Ramos (cell line): ENCODE data around the gene KLF12.

Experiments used
- in situ Hi-C: fragments of 300-500 bp; cut with MboI; formaldehyde crosslinking; loops from one replicate; pipeline ENCODE4 v1.14.3; 2022; ENCODE audit warnings: low sequenced_read_pairs; ENCODE audit not compliant: unreplicated experiment

Gene KLF12

GRCh38 chr13:74105871-74106270 lies 28.3 kb downstream of the KLF12 start:
- in situ Hi-C loops = no loop called here

- in situ Hi-C loops = no loop called here
These were observed 29.4 kb downstream of the KLF12 start for GRCh38 chr13:74104661-74105275.

- in situ Hi-C loops = no loop called here
These were observed 30.1 kb downstream of the KLF12 start for GRCh38 chr13:74103970-74104555.

- in situ Hi-C loops = no loop called here
These were observed 31.0 kb downstream of the KLF12 start for GRCh38 chr13:74103196-74103595.

- in situ Hi-C loops = no loop called here
These were observed 31.5 kb downstream of the KLF12 start for GRCh38 chr13:74102691-74103090.

- in situ Hi-C loops = no loop called here
These were observed 32.8 kb downstream of the KLF12 start for GRCh38 chr13:74101436-74101835.

GRCh38 chr13:74098077-74098476 lies 36.1 kb downstream of the KLF12 start:
- in situ Hi-C loops = no loop called here

- in situ Hi-C loops = no loop called here
These were observed 37.1 kb downstream of the KLF12 start for GRCh38 chr13:74097116-74097515.

- in situ Hi-C loops = no loop called here
These were observed 40.5 kb downstream of the KLF12 start for GRCh38 chr13:74093691-74094090.

GRCh38 chr13:74092711-74093110 lies 41.5 kb downstream of the KLF12 start:
- in situ Hi-C loops = no loop called here

GRCh38 chr13:74090869-74091605 lies 43.2 kb downstream of the KLF12 start:
- in situ Hi-C loops = no loop called here

GRCh38 chr13:74090397-74090796 lies 43.8 kb downstream of the KLF12 start:
- in situ Hi-C loops = no loop called here

GRCh38 chr13:74087357-74087756 lies 46.8 kb downstream of the KLF12 start:
- in situ Hi-C loops = no loop called here
